NT2/D1 (cell line): ENCODE measurements around the gene UPF2.

Source experiments
- SUZ12 ChIP-seq: IDR thresholded peaks from 2 replicates; pipeline ENCODE4 v1.6.1; 2011; ENCODE audit not compliant: insufficient read length, insufficient read depth; ENCODE audit errors: extremely low read depth
- YY1 ChIP-seq: IDR thresholded peaks from 2 replicates; pipeline ENCODE4 v1.6.1; 2011; ENCODE audit not compliant: insufficient read length, insufficient read depth
- ZNF274 ChIP-seq: IDR thresholded peaks from 2 replicates; pipeline ENCODE4 v1.6.1; 2011; ENCODE audit warnings: mild to moderate bottlenecking, low read depth, low read length

DNA sequence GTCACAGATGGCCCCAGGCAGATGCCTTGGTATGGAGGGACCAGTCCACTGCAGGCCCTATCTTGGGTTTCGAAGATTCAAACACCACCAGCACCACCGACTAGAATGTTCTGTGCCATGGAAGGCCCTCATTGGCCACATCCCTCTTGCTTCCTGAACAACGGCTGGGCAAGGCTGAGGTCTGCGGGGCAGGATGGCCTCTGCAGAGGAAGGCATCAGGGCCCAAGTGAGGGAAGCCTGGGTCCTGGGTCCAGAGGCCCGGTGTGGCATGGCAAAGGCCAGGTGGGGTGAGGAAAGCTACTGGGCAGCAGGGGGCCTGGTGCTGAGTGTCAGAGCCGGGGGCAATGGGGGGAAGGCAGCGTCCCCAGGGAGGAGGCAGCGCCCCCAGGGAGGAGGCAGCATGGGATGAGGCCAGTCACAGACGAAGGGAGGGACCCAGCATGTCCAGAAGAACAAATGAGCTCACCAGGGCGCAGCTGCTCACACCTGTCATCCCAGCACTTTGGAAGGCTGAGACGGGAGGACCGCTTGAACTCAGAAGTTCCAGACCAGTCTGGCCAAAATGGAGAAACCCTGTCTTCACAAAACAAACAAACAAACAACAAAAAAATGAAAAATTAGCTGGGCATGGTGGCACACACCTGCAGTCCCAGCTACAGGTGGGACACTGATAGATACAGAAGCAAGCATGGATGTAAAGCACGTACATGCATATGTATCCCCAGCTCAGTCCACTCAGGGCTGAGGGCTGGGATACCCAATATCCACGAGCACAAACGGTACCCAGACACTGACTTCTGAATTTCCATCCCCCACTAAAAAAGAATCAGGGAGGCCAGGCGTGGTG is 155.0 kb downstream of the UPF2 start:
- TF ChIP-seq ZNF274 (no peak), SUZ12 (no peak), YY1 (no peak)
